Esophagus squamous epithelium (tissue), 5 donors: Measurements from ENCODE around the gene AOX1. TPM values are rescaled to one million over a fixed set of nuclear protein-coding genes. Genes with fewer than 3 reads are reported as not detected.

ENCODE experiments used
- DNase-seq: peaks from one replicate; lab custom pipeline; 2025; lab: John Stamatoyannopoulos, UW
- H3K27ac ChIP-seq, 4 donors: fragments of 200-600 bp; sonication (generic); one replicate each; pipeline ENCODE4 v1.5.1; 2016 to 2019; ENCODE audit warnings: mild to moderate bottlenecking in 1 of 4
- H3K27me3 ChIP-seq, 4 donors: fragments of 200-600 bp; sonication (generic); 1 replicate in 3 of 4; 2 replicates in 1 of 4; pipeline versions ENCODE4 v1.5.1 to v1.6.0; 2017 to 2021; ENCODE audit warnings: antibody characterized with exemption in 1 of 4
- H3K36me3 ChIP-seq, 3 donors: fragments of 200-600 bp; sonication (generic); one replicate each; pipeline ENCODE4 v1.5.1; 2016 to 2019
- H3K4me1 ChIP-seq, 3 donors: fragments of 200-600 bp; sonication (generic); one replicate each; pipeline ENCODE4 v1.5.1; 2017 to 2019
- H3K4me3 ChIP-seq, 4 donors: fragments of 200-600 bp; sonication (generic); 1 replicate in 3 of 4; 2 replicates in 1 of 4; pipeline ENCODE4 v1.5.1; 2016 to 2019; ENCODE audit warnings: mild to moderate bottlenecking in 2 of 4, moderate library complexity in 1 of 4
- H3K9me3 ChIP-seq, 3 donors: fragments of 200-600 bp; sonication (generic); one replicate each; pipeline ENCODE4 v1.5.1; 2016 to 2019
- CTCF ChIP-seq, 6 experiments: fragments of 450-650 bp in 4 of 6; fragments of 200-600 bp in 2 of 6; sonication (generic) in 2 of 6; IDR thresholded peaks; one replicate each; pipeline ENCODE4 v1.5.1; 2016 to 2019; ENCODE audit warnings: antibody characterized with exemption in 6 of 6, mild to moderate bottlenecking in 4 of 6, moderate library complexity in 4 of 6
- POLR2A ChIP-seq, 4 donors: fragments of 450-650 bp; IDR thresholded peaks; one replicate each; pipeline ENCODE4 v1.6.1; 2017; ENCODE audit warnings: antibody characterized with exemption in 4 of 4, mild to moderate bottlenecking in 4 of 4, moderate library complexity in 3 of 4
- WGBS, 2 donors: methylation state at CpG; one replicate each; pipeline ENCODE4 v1.1.5; 2018; 5-methylcytosine and 5-hydroxymethylcytosine counted together
- intact Hi-C: fragments of 100-400 bp; cut with DNase I; formaldehyde crosslinking; loops from one replicate; pipeline ENCODE4 v1.15.0; 2022
- total RNA-seq, 4 donors: library from RNA; depleted of rRNA; stranded (reverse); fragments of >200 nt; gene quantifications; one replicate each; pipeline ENCODE4 v1.1.0, GENCODE V29; 2016
- donor health status: DM: yes; HTN: yes; CAD: no.

AOX1 gene
- total RNA-seq, 4 donors from 2014 or later = 3.2 to 69.4 (median 14.6) TPM

DNA sequence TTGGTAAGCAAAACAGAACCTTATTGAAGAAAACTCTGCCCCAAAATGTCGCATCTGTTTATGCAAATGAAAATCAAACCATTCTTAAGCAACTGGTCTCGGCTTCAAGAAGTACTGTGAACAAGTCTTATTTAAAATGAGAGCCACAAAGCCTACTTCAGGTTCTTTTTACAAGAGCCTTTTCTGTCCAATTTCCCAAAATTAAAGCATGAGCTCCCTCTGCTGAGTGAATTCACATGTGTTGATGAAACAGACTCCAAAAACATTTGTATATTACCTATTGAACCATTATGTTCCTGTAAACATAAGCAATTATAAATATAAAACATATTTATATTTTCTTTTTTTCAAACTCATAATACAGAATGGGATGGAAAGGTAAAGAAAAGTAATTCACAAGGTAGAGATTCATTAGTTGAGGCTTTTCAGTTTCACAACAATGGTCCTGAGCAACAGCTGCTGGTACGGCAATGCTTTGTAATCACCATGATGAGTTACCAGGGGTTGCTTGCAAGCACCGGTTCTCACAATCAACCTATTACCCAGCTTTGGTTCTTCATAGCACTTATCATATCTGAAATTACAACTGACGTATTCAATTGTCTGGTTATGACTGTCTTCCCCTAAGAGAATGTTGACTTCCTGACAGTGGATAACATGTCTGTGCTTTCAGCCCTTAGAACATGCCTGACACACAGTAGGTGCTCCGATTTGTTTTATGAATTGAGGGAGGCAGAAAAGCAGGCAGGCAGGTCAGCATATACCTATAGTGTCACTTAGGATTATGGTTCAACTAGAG, 117.5 kb downstream of the AOX1 start:
- no peak overlapping the region for H3K27ac ChIP-seq
- 36 to 44% methylated on average over 5 to 6 of the region's 6 CpGs for WGBS, 2 donors

DNA sequence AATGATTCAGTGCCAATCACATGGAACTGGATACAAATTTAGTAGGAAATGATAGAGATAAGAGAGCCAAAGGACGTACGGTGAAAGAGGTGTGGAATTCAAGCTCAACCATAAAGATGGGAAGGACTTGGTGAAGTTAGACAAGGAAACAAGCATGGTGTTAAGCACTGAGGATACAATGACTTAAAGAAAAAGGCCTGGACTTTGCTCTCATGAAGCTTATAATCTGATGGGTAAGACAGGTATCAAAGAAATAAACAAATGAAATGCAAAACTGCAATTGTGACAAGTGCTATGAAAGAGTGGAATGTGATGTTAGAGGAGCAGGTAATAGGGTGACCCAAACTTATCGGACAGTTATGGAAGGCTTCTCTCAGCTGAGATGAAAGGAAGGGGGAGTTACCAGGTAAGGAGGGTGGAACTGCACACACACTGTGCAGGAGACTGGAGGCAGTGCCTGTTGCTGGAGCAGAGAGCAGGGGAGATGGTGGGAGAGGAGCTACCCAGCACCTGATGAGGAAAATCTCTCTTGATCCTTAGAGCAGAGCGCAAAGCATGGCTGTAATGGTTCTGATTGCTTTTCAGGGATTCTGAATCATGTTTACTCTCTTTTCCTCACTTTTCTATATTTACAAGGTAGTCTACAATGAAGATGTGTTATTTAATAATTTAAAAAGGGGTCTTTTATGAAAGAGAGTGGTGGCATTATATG, 118.3 kb downstream of the AOX1 start:
- Histone ChIP-seq H3K27me3 (no peaks in the 10 kb centered on the region), H3K4me3 (no peak overlapping the region), H3K36me3 (no peaks in the 10 kb centered on the region), H3K27ac (no peak overlapping the region), H3K9me3 (no peaks in the 10 kb centered on the region), H3K4me1 (no peaks in the 10 kb centered on the region)
- WGBS, 2 donors = 50 to 51% methylated on average over 4 of the region's 4 CpGs
- no peak for DNase-seq
- intact Hi-C loops = loop anchor here (10.0 kb wide), 1 partner anchor 129 kb away; no protein-coding TSS in a partner anchor
- TF ChIP-seq POLR2A (IDR thresholded peaks at IDR 0.05) = no peak
- no peak for TF ChIP-seq CTCF (IDR thresholded peaks at IDR 0.05)

More for the DNA sequence above, 117.5 kb downstream of the AOX1 start:
- H3K4me1 ChIP-seq = no peaks in the 10 kb centered on the region
- H3K27me3 ChIP-seq = no peaks in the 10 kb centered on the region
- no peak overlapping the region for H3K4me3 ChIP-seq
- DNase-seq = no peak
- TF ChIP-seq CTCF (IDR thresholded peaks at IDR 0.05) (peak; percentile 13 to 66 (median 38)), POLR2A (IDR thresholded peaks at IDR 0.05) (no peak)
- no peaks in the 10 kb centered on the region for H3K9me3 ChIP-seq
- no peaks in the 10 kb centered on the region for H3K36me3 ChIP-seq
- intact Hi-C loops = loop anchor here (10.0 kb wide), 1 partner anchor 129 kb away; no protein-coding TSS in a partner anchor

GRCh38 chr2:200705305-200706041, 119.7 kb downstream of the AOX1 start:
- no peak for DNase-seq
- no peaks in the 10 kb centered on the region for H3K36me3 ChIP-seq
- intact Hi-C loops = loop anchor here (10.0 kb wide), 1 partner anchor 131 kb away; no protein-coding TSS in a partner anchor
- TF ChIP-seq CTCF (IDR thresholded peaks at IDR 0.05) = peak in 1 of 6 experiments; percentile 13
- no peak for TF ChIP-seq POLR2A (IDR thresholded peaks at IDR 0.05)
- no peaks in the 10 kb centered on the region for H3K4me1 ChIP-seq
- H3K27ac ChIP-seq = no peak overlapping the region
- WGBS, 2 donors = 42 to 58% methylated on average over 3 of the region's 3 CpGs
- no peaks in the 10 kb centered on the region for H3K9me3 ChIP-seq
- H3K27me3 ChIP-seq = no peaks in the 10 kb centered on the region
- no peak overlapping the region for H3K4me3 ChIP-seq

- H3K27ac ChIP-seq = no peak overlapping the region
- intact Hi-C loops = loop anchor here (10.0 kb wide), 1 partner anchor 134 kb away; no protein-coding TSS in a partner anchor
- H3K4me1 ChIP-seq = peaks cover 4 to 15% (median 4%) of the 10 kb centered on the region in 3 donors
- 94 to 95% methylated on average over 1 of the region's 1 CpG for WGBS, 2 donors
- H3K27me3 ChIP-seq = no peaks in the 10 kb centered on the region
- H3K4me3 ChIP-seq = no peak overlapping the region
- H3K36me3 ChIP-seq = no peaks in the 10 kb centered on the region
- DNase-seq = no peak
- TF ChIP-seq CTCF (IDR thresholded peaks at IDR 0.05) (no peak), POLR2A (IDR thresholded peaks at IDR 0.05) (no peak)
- H3K9me3 ChIP-seq = no peaks in the 10 kb centered on the region
These were observed 123.1 kb downstream of the AOX1 start for GRCh38 chr2:200708943-200709342.
